ENCODE measurements around the gene SLCO3A1. TPM values are rescaled to one million over a fixed set of nuclear protein-coding genes. Genes with fewer than 3 reads are reported as not detected.

Gene SLCO3A1
- total RNA-seq, 1 donor from 2014 or later: 42.5 TPM

GRCh38 chr15:92151741-92152140 is 298.2 kb downstream of the SLCO3A1 start:
- DNase-seq: no peak
- H3K27ac ChIP-seq: no peak overlapping the region
- no peaks in the 10 kb centered on the region for H3K4me1 ChIP-seq
- H3K36me3 ChIP-seq: peaks cover 92% of the 10 kb centered on the region
- H3K9me3 ChIP-seq: no peaks in the 10 kb centered on the region
- TF ChIP-seq CTCF (IDR thresholded peaks at IDR 0.05): no peak
- no peak for ATAC-seq
- H3K4me3 ChIP-seq: no peak overlapping the region
- intact Hi-C loops (cut with DNase I): no loop called here
- H3K27me3 ChIP-seq (ENCODE audit: low read depth): no peaks in the 10 kb centered on the region

DNA sequence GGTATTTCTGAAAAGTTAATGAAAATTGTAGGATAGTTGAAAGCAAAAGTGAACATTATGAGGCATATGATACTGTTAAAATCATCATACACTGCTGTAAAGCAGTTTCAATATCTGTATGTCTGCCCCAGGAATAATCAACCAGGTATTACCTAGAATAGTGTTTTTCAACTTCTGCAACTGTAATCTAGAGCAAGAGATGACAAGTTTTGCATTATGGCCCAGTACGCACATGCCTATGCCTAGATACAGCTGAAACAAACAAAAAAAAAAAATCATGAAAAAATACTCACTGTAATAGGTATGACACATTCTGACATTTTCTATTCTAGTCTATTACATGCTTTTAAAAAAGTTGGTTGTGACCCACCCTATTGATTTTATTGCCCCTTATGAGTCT is 299.5 kb downstream of the SLCO3A1 start:
- peaks cover 90% of the 10 kb centered on the region for H3K36me3 ChIP-seq
- H3K27ac ChIP-seq: no peak overlapping the region
- no peaks in the 10 kb centered on the region for H3K27me3 ChIP-seq (ENCODE audit: low read depth)
- no peaks in the 10 kb centered on the region for H3K4me1 ChIP-seq
- H3K9me3 ChIP-seq: no peaks in the 10 kb centered on the region
- no peak for TF ChIP-seq CTCF (IDR thresholded peaks at IDR 0.05)
- H3K4me3 ChIP-seq: no peak overlapping the region
- DNase-seq (no peak), ATAC-seq (no peak)
- intact Hi-C loops (cut with DNase I): no loop called here

GRCh38 chr15:92153620-92154019 is 300.1 kb downstream of the SLCO3A1 start:
- H3K27ac ChIP-seq: no peak overlapping the region

GRCh38 chr15:92155934-92156333 is 302.4 kb downstream of the SLCO3A1 start:
- intact Hi-C loops (cut with DNase I): no loop called here

More at GRCh38 chr15:92153620-92154019, 300.1 kb downstream of the SLCO3A1 start:
- ATAC-seq (no peak), DNase-seq (no peak)
- TF ChIP-seq CTCF (IDR thresholded peaks at IDR 0.05): no peak
- Histone ChIP-seq H3K9me3 (no peaks in the 10 kb centered on the region), H3K4me3 (no peak overlapping the region), H3K36me3 (peaks cover 87% of the 10 kb centered on the region), H3K27me3 (ENCODE audit: low read depth) (no peaks in the 10 kb centered on the region), H3K4me1 (no peaks in the 10 kb centered on the region)
- intact Hi-C loops (cut with DNase I): no loop called here

DNA sequence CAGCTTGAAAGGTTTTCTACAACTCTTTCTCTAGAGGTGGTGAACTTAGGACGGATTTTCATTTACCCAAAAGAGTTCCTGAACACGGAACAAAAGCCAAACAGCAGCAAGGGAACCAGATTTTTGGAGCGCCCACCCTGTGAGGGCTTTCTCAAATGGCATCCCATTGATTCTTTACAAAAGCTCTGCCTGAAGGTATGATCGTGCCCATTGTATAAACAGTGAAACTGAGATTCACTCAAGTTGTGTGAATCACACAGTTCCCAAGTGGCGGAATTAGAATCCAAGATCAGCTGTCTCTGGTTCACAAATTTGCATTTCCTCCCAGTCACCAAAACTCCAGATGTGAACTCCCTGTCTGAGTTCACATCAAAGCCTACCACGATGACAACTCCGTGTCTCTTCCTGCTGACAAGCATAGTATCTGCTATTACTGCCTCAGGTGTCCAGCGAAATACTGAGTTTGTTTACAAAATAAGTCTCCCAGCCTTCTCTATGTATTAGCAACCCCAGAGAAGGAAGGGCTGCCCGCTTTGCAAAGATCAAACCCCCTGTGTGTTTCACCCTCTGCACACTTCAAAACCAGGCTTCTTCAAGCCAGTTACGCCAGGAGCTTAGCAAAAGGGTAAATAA is 304.3 kb downstream of the SLCO3A1 start:
- Histone ChIP-seq H3K27ac (no peak overlapping the region), H3K9me3 (no peaks in the 10 kb centered on the region), H3K4me1 (no peaks in the 10 kb centered on the region), H3K27me3 (ENCODE audit: low read depth) (no peaks in the 10 kb centered on the region), H3K36me3 (peaks cover 50% of the 10 kb centered on the region), H3K4me3 (no peak overlapping the region)
- DNase-seq (no peak), ATAC-seq (no peak)
- intact Hi-C loops (cut with DNase I): no loop called here
- TF ChIP-seq CTCF (IDR thresholded peaks at IDR 0.05): no peak

More at GRCh38 chr15:92155934-92156333, 302.4 kb downstream of the SLCO3A1 start:
- ATAC-seq: no peak
- Histone ChIP-seq H3K27me3 (ENCODE audit: low read depth) (no peaks in the 10 kb centered on the region), H3K9me3 (no peaks in the 10 kb centered on the region), H3K4me1 (no peaks in the 10 kb centered on the region), H3K36me3 (peaks cover 64% of the 10 kb centered on the region), H3K4me3 (no peak overlapping the region), H3K27ac (no peak overlapping the region)
- TF ChIP-seq CTCF (IDR thresholded peaks at IDR 0.05): no peak
- DNase-seq: no peak
